ENCODE measurements around the gene TRIM46. TPM values are rescaled to one million over a fixed set of nuclear protein-coding genes. Genes with fewer than 3 reads are reported as not detected.
A peak's percentile ranks its signal among the peaks of the same experiment; 100 is the strongest.

Gene TRIM46
- total and polyA plus RNA-seq, 2 of the 13 experiments (the other 11 are each of a cell fraction or from before 2014, with no cell fraction given) = 0.04 to 0.09 TPM

DNA sequence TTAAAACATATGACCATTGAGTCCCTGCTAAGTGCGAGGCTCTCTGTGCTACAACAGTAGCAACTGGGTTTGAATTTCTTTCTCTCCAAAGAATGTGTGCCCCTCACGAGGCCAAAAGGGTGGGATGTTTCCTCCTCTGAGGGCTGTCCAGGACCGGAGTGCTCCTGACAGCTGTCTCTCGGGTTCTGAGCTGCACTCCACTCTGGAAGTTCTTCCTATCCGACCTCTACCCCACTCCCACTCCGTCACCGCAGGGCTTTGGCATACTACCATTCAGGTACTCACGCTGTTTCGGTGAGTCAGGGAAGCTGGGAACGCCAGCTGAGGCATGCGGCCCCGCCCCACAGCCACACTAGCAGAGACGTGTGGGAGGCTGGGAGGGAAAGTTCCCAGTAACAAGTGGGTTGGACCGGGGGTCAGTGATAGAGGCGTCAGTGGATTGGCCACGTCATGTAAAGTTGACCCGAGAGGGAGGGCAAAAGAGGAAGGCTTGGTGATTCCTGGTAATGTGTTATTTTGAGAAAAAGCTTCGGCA, 38.7 kb upstream of the TRIM46 start (continued):
- TF ChIP-seq ZFP36L1 (CRISPR knock-in tag; IDR thresholded peaks at IDR 0.05) (peak; percentile 22; the same call in 1 of the 2 replicates), KMT2B (CRISPR knock-in tag; IDR thresholded peaks at IDR 0.05) (no peak), TCF7 (IDR thresholded peaks at IDR 0.05; ENCODE audit: low read depth) (no peak), ZSCAN30 (CRISPR knock-in tag; IDR thresholded peaks at IDR 0.05) (no peak; the same call in 1 of the 2 replicates), ZNF263 (CRISPR knock-in tag; IDR thresholded peaks at IDR 0.05) (no peak; the same call in 1 of the 2 replicates), GFI1 (CRISPR knock-in tag; IDR thresholded peaks at IDR 0.05; ENCODE audit: borderline replicate concordance) (0 out of 2 replicates have a peak, but pooled peaks have one; percentile 13), HNRNPK (IDR thresholded peaks at IDR 0.05; ENCODE audit: low read depth, low read length, poor library complexity, severe bottlenecking) (no peak), SALL2 (CRISPR knock-in tag; IDR thresholded peaks at IDR 0.05) (no peak), CCAR2 (optimal IDR thresholded peaks at IDR 0.05; ENCODE audit: low read depth, low read length) (no peak), ZNF362 (CRISPR knock-in tag; IDR thresholded peaks at IDR 0.05; ENCODE audit: borderline replicate concordance) (no peak), ZSCAN9 (CRISPR knock-in tag; IDR thresholded peaks at IDR 0.05; ENCODE audit: borderline replicate concordance) (peak; percentile 80; the same call in 1 of the 2 replicates), ZNF12 (CRISPR knock-in tag; IDR thresholded peaks at IDR 0.05) (no peak), ZNF160 (CRISPR knock-in tag; IDR thresholded peaks at IDR 0.05) (peak; percentile 72; the same call in 1 of the 2 replicates), SUZ12 (IDR thresholded peaks at IDR 0.05; ENCODE audit: low read depth, low read length) (no peak), SP2 (CRISPR knock-in tag; IDR thresholded peaks at IDR 0.05) (no peak), ZSCAN20 (CRISPR knock-in tag; IDR thresholded peaks at IDR 0.05; ENCODE audit: borderline replicate concordance) (peak; percentile 20; the same call in 1 of the 2 replicates), BHLHE40 (IDR thresholded peaks at IDR 0.05; ENCODE audit: low read length) (0 out of 2 replicates have a peak, but pooled peaks have one; percentile 3), HDAC2 (CRISPR knock-in tag; IDR thresholded peaks at IDR 0.05) (peak; percentile 82), PAXIP1 (CRISPR knock-in tag; conservative IDR thresholded peaks at IDR 0.05) (0 out of 2 replicates have a peak, but pooled peaks have one; percentile 25), DDIT3 (CRISPR knock-in tag; IDR thresholded peaks at IDR 0.05) (no peak), ZBTB7A (CRISPR knock-in tag; IDR thresholded peaks at IDR 0.05) (peak; percentile 83)
- TF ChIP-seq, protein P1, sequence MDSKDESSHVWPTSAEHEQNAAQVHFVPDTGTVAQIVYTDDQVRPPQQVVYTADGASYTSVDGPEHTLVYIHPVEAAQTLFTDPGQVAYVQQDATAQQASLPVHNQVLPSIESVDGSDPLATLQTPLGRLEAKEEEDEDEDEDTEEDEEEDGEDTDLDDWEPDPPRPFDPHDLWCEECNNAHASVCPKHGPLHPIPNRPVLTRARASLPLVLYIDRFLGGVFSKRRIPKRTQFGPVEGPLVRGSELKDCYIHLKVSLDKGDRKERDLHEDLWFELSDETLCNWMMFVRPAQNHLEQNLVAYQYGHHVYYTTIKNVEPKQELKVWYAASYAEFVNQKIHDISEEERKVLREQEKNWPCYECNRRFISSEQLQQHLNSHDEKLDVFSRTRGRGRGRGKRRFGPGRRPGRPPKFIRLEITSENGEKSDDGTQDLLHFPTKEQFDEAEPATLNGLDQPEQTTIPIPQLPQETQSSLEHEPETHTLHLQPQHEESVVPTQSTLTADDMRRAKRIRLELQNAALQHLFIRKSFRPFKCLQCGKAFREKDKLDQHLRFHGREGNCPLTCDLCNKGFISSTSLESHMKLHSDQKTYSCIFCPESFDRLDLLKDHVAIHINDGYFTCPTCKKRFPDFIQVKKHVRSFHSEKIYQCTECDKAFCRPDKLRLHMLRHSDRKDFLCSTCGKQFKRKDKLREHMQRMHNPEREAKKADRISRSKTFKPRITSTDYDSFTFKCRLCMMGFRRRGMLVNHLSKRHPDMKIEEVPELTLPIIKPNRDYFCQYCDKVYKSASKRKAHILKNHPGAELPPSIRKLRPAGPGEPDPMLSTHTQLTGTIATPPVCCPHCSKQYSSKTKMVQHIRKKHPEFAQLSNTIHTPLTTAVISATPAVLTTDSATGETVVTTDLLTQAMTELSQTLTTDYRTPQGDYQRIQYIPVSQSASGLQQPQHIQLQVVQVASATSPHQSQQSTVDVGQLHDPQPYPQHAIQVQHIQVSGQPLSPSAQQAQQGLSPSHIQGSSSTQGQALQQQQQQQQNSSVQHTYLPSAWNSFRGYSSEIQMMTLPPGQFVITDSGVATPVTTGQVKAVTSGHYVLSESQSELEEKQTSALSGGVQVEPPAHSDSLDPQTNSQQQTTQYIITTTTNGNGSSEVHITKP (CRISPR knock-in tag; IDR thresholded peaks at IDR 0.05; ENCODE audit: low read depth) = peak; percentile 58
